D341Med (cell line): Measurements from ENCODE around the gene TRPV4.
"Not testable (repeated sequence)": the region's sequence is repeated elsewhere in the genome, so short reads cannot be mapped to it uniquely, and the experiment has no call there.

Experiments
- DNase-seq: peaks from one replicate; pipeline ENCODE4 v3.0.0; 2012; ENCODE audit warnings: low spot score

TRPV4 gene

GRCh38 chr12:109860977-109861376, 27.8 kb upstream of the TRPV4 start:
- DNase-seq = peak; percentile 27

- no peak for DNase-seq
Observed at GRCh38 chr12:109858764-109859163, 25.6 kb upstream of the TRPV4 start.

GRCh38 chr12:109857715-109858114, 24.5 kb upstream of the TRPV4 start:
- no peak for DNase-seq

- DNase-seq = no peak
Observed at GRCh38 chr12:109855377-109855776, 22.2 kb upstream of the TRPV4 start.

- not testable (repeated sequence) for DNase-seq
Observed at GRCh38 chr12:109850518-109850917, 17.3 kb upstream of the TRPV4 start.

GRCh38 chr12:109847142-109847735, 14.0 kb upstream of the TRPV4 start:
- no peak for DNase-seq

- no peak for DNase-seq
Observed at GRCh38 chr12:109845824-109846205, 12.6 kb upstream of the TRPV4 start.

- peak; percentile 98 for DNase-seq
Observed at GRCh38 chr12:109844983-109845823, 12.0 kb upstream of the TRPV4 start.

GRCh38 chr12:109844091-109844490, 10.9 kb upstream of the TRPV4 start:
- no peak for DNase-seq

- no peak for DNase-seq
Observed at GRCh38 chr12:109842021-109842420, 8.8 kb upstream of the TRPV4 start.

GRCh38 chr12:109841356-109841755, 8.2 kb upstream of the TRPV4 start:
- DNase-seq = no peak

GRCh38 chr12:109840305-109841074, 7.3 kb upstream of the TRPV4 start:
- no peak for DNase-seq

- DNase-seq = no peak
Observed at GRCh38 chr12:109839444-109839843, 6.2 kb upstream of the TRPV4 start.

- no peak for DNase-seq
Observed at GRCh38 chr12:109836916-109837315, 3.7 kb upstream of the TRPV4 start.

GRCh38 chr12:109835827-109836226, 2.6 kb upstream of the TRPV4 start:
- DNase-seq = no peak

GRCh38 chr12:109832541-109833306, 474 bp downstream of the TRPV4 start:
- DNase-seq = no peak

GRCh38 chr12:109831929-109832328, 1.3 kb downstream of the TRPV4 start:
- DNase-seq = no peak

- no peak for DNase-seq
Observed at GRCh38 chr12:109831365-109831764, 1.8 kb downstream of the TRPV4 start.

GRCh38 chr12:109830718-109831117, 2.5 kb downstream of the TRPV4 start:
- no peak for DNase-seq

- no peak for DNase-seq
Observed at GRCh38 chr12:109830267-109830666, 2.9 kb downstream of the TRPV4 start.

GRCh38 chr12:109829667-109830066, 3.5 kb downstream of the TRPV4 start:
- DNase-seq = no peak
